ENCODE data around the gene SMYD5. TPM values are rescaled to one million over a fixed set of nuclear protein-coding genes. Genes with fewer than 3 reads are reported as not detected.
A peak's percentile ranks its signal among the peaks of the same experiment; 100 is the strongest.

Gene SMYD5
- total RNA-seq, 1 experiment from 2014 or later: 31.5 TPM

DNA sequence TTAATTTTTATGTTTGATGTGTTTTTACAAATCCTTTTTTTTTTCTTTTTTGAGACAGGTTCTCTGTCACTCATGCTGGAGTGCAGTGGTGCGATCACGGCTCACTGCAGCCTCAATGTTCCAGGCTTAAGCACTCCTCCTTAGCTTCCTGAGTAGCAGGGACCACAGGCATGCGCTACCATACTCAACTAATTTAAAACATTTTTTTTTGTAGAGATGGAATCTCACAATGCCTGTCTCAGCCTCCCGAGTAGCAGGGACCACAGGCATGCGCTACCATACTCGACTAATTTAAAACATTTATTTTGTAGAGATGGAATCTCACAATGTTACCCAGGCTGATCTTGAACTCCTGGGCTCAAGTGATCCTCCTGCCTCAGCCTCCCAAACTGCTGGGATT is 8.4 kb upstream of the SMYD5 start:
- no peak for DNase-seq (ENCODE audit: low read depth)

DNA sequence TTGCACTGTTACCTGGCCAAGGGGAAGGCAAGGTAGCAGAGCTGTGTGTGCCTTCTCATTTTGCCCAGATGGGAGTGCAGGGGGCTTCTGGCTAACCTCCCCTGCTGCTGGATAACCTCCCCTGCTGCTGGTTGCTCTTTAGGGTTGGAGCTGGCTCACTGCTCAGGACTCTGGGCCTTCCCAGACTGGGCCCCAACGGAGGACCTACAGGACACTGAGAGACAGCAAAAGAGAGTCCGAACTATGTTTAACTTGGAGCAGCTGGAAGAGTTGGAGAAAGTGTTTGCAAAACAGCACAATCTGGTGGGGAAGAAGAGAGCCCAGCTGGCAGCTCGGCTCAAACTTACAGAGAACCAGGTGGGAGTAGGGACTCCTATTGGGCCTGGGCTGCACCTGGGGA is 5.8 kb upstream of the SMYD5 start:
- no peak for DNase-seq (ENCODE audit: low read depth)

- no peak for DNase-seq (ENCODE audit: low read depth)
These were observed 4.0 kb upstream of the SMYD5 start for GRCh38 chr2:73210019-73210418.

- DNase-seq (ENCODE audit: low read depth): no peak
These were observed 3.3 kb upstream of the SMYD5 start for GRCh38 chr2:73210696-73211095.

- no peak for DNase-seq (ENCODE audit: low read depth)
These were observed 2.0 kb upstream of the SMYD5 start for GRCh38 chr2:73212098-73212447.

- peak; percentile 73 for DNase-seq (ENCODE audit: low read depth)
These were observed 1.4 kb upstream of the SMYD5 start for GRCh38 chr2:73212448-73213176.

- no peak for DNase-seq (ENCODE audit: low read depth)
These were observed 1.2 kb downstream of the SMYD5 start for GRCh38 chr2:73215254-73215653.

GRCh38 chr2:73217160-73217559 is 3.1 kb downstream of the SMYD5 start:
- no peak for DNase-seq (ENCODE audit: low read depth)

- DNase-seq (ENCODE audit: low read depth): no peak
These were observed 3.8 kb downstream of the SMYD5 start for GRCh38 chr2:73217826-73218225.

GRCh38 chr2:73218298-73218697 is 4.3 kb downstream of the SMYD5 start:
- DNase-seq (ENCODE audit: low read depth): peak; percentile 44

- no peak for DNase-seq (ENCODE audit: low read depth)
These were observed 9.8 kb downstream of the SMYD5 start for GRCh38 chr2:73223821-73224220.

DNA sequence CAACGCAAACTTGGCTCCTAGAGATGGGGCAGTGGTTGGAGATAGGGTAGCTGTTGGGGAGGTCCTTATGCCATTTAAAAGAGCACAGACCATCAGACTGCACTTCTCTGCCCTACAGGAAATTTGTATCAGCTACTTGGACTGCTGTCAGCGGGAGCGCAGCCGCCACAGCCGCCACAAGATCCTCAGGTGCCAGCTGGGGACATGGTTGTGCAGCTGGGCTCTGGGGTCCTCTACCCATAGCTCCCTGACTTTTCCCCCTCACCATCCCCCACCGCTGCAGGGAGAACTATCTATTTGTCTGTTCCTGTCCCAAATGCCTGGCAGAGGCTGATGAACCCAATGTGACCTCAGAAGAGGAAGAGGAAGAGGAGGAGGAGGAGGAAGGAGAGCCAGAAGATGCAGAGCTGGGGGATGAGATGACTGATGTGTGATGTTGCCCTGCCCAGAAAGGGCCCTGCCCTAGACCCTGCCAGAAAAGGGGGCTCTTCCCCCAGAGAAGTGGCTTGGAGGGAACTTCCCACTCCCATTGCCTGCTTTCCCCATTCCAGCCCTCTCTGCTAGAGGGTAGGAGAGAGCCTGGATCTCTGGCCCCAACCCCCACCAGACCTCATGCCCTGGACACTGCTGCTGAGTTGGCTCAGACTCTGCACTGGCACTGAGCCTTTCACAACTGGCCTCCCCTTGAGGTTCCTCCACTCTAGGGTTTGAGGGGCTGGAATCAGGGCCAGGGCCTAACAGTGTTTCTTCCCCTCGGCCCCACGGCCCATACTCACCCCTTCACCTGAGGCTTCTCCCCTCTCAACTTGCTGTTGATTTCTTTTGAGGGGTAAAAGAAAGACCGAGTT is 11.7 kb downstream of the SMYD5 start:
- no peak for DNase-seq (ENCODE audit: low read depth)

GRCh38 chr2:73227086-73227485 is 13.0 kb downstream of the SMYD5 start:
- DNase-seq (ENCODE audit: low read depth): no peak

GRCh38 chr2:73228631-73229030 is 14.6 kb downstream of the SMYD5 start:
- no peak for DNase-seq (ENCODE audit: low read depth)

GRCh38 chr2:73232403-73233153 is 18.5 kb downstream of the SMYD5 start:
- DNase-seq (ENCODE audit: low read depth): no peak

GRCh38 chr2:73233154-73233931 is 19.3 kb downstream of the SMYD5 start, which contains the start of gene PRADC1:
TSS of gene PRADC1 (minus strand) at chr2:73233239. CDS start at chr2:73233160, 79 bp downstream.
- DNase-seq (ENCODE audit: low read depth): peak; percentile 99

- DNase-seq (ENCODE audit: low read depth): peak; percentile 91
These were observed 20.1 kb downstream of the SMYD5 start, which contains the start of gene CCT7 for GRCh38 chr2:73233932-73234832. TSS of gene CCT7 (plus strand) at chr2:73234308. CDS start at chr2:73234379, 71 bp downstream.

DNA sequence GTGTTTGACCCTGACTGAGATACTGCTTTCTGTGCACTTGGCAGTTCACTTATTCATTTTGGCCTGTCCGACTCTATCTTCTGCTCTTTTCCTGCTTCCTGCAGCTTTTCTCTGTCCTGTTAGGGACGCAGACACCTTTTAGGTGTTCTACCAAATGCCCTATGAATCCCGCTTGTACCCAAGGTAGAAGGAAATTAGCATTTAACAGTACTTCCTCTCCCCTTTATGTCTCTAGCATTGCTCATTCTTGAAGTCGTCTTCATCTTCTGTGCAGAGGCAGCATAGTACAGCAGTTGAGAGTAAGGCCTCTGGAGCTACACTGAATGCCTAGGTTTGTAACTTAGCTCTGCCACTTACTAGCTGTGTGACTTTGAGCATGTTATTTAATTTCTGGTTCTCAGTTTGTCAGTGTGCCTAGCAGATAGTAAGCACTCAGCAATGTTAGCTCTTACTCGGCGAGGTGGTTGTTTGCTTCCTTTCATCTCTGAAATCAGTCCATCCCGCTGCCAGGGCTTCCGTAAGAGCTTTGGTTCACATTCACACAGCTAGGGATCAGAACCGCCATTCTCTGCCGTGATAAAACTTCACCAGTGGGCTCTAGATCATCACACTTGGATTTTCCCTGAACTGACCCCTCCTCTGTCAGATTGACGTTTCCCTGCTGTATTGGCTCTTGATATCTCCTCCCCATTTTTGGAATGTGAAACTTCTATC is 21.4 kb downstream of the SMYD5 start:
- no peak for DNase-seq (ENCODE audit: low read depth)

GRCh38 chr2:73237168-73237567 is 23.1 kb downstream of the SMYD5 start:
- DNase-seq (ENCODE audit: low read depth): no peak

GRCh38 chr2:73238149-73238548 is 24.1 kb downstream of the SMYD5 start:
- DNase-seq (ENCODE audit: low read depth): no peak

Measured in Daoy (cell line).